HFFc6 (cell line): Measurements from ENCODE around the gene TXNRD1. TPM values are rescaled to one million over a fixed set of nuclear protein-coding genes. Genes with fewer than 3 reads are reported as not detected.

Source experiments
- DNase-seq: peaks from one replicate; pipeline ENCODE4 v3.0.0-alpha.2; 2018
- H3K27ac Mint-ChIP-seq: 2 replicates; pipeline ENCODE4 v1.8.0; 2020; ENCODE audit warnings: mild to moderate bottlenecking, mixed read lengths
- H3K27me3 Mint-ChIP-seq: 2 replicates; pipeline ENCODE4 v1.8.0; 2021; ENCODE audit warnings: mild to moderate bottlenecking, moderate library complexity, mixed read lengths; ENCODE audit not compliant: insufficient read depth
- H3K36me3 Mint-ChIP-seq: 2 replicates; pipeline ENCODE4 v1.8.0; 2021; ENCODE audit warnings: low read depth, mixed read lengths
- H3K4me1 Mint-ChIP-seq: 2 replicates; pipeline ENCODE4 v1.8.0; 2020; ENCODE audit warnings: low read depth, mixed read lengths
- H3K4me3 Mint-ChIP-seq: 2 replicates; pipeline ENCODE4 v1.8.0; 2020; ENCODE audit warnings: mild to moderate bottlenecking, moderate library complexity, mixed read lengths
- H3K9me3 Mint-ChIP-seq: 2 replicates; pipeline ENCODE4 v1.8.0; 2020; ENCODE audit warnings: mild to moderate bottlenecking, mixed read lengths
- total RNA-seq, 6 experiments: library from RNA; stranded (reverse); fragmentation: NEBNext Ultra II Directional; extraction: Animal tissue kit (Norgen Biotek cat#: 25700); gene quantifications; 2 replicates in 1 of 6; 3 replicates in 5 of 6; pipeline ENCODE4 v1.2.3, GENCODE V29; 2021
- TF ChIP-seq, protein P1 (sequence below): fragments of 200-600 bp; sonication (generic); IDR thresholded peaks from 2 replicates; pipeline ENCODE4 v1.5.0; 2021; ENCODE audit warnings: antibody characterized with exemption, mild to moderate bottlenecking

Gene TXNRD1
- total RNA-seq, 6 experiments from 2014 or later: 468 to 851 (median 784) TPM

DNA sequence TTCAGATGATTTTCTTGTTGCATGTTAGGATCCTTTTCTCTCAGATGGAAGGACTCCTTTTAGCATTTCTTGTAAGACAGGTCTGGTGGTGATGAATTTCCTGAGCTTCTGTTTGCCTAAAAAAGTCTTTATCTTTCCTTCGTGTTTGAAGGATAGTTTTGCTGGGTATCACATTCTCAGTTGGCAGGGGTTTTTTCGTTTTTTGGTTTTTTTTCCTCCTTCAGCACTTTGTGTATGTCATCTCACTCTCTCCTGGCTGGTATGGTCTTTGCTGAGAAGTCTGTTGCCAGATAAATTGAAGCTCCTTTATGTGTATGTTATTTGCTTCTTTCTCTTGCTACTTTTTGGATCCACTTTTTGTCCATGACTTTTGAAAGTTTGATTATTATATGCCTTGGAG, 15.6 kb upstream of the TXNRD1 start:
- no peak for DNase-seq
- Mint-ChIP-seq H3K36me3 (peaks cover 13% of the 10 kb centered on the region), H3K9me3 (peaks cover 14% of the 10 kb centered on the region), H3K27ac (no peak overlapping the region), H3K27me3 (no peaks in the 10 kb centered on the region; the same call in none of the 2 replicates), H3K4me3 (no peak overlapping the region), H3K4me1 (peaks cover 34% of the 10 kb centered on the region)
- TF ChIP-seq, protein P1, sequence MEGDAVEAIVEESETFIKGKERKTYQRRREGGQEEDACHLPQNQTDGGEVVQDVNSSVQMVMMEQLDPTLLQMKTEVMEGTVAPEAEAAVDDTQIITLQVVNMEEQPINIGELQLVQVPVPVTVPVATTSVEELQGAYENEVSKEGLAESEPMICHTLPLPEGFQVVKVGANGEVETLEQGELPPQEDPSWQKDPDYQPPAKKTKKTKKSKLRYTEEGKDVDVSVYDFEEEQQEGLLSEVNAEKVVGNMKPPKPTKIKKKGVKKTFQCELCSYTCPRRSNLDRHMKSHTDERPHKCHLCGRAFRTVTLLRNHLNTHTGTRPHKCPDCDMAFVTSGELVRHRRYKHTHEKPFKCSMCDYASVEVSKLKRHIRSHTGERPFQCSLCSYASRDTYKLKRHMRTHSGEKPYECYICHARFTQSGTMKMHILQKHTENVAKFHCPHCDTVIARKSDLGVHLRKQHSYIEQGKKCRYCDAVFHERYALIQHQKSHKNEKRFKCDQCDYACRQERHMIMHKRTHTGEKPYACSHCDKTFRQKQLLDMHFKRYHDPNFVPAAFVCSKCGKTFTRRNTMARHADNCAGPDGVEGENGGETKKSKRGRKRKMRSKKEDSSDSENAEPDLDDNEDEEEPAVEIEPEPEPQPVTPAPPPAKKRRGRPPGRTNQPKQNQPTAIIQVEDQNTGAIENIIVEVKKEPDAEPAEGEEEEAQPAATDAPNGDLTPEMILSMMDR: no peak

DNA sequence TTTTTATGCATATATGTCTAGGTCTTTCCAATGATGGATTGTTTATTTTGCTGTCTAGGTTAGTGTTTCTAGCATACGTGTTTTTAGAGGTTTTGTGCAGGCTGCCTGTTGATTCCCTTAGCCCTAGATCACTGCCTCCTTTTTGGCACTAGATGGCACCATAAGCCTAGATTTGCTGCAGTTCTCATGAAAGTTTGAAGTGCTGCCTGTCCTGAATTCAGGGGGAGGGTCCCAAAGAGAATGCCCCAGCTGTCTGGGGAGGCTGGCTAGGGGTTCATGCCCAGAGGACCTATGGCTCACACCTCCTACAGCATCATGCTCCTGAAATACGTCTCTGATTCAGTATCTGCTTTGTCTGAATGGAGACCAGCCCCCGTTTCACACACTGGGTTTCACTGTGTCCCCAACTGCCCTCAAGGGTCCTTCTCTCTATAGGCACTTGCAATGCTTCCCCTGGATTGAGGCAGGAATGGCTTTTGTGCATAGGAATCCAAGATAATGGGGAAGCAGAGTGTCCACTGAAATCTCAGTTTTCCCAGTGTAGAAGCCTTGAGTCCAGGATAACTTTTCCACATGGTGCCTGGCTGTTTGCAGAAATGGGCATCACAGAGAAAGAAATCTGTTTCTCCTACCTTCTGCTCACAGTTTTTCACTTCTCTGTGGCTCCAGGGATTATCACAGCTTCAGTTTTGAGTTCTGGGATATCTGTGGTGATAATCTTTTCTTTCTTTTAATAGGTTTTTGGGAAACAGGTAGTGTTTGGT, 14.2 kb upstream of the TXNRD1 start:
- H3K27me3 Mint-ChIP-seq: no peaks in the 10 kb centered on the region; the same call in none of the 2 replicates
- peaks cover 29% of the 10 kb centered on the region for H3K4me1 Mint-ChIP-seq
- TF ChIP-seq, protein P1: peak; percentile 87
- H3K9me3 Mint-ChIP-seq: peaks cover 14% of the 10 kb centered on the region
- H3K4me3 Mint-ChIP-seq: no peak overlapping the region
- DNase-seq: peak; percentile 54
- no peak overlapping the region; the same call in 1 of the 2 replicates for H3K27ac Mint-ChIP-seq
- peaks cover 13% of the 10 kb centered on the region for H3K36me3 Mint-ChIP-seq

DNA sequence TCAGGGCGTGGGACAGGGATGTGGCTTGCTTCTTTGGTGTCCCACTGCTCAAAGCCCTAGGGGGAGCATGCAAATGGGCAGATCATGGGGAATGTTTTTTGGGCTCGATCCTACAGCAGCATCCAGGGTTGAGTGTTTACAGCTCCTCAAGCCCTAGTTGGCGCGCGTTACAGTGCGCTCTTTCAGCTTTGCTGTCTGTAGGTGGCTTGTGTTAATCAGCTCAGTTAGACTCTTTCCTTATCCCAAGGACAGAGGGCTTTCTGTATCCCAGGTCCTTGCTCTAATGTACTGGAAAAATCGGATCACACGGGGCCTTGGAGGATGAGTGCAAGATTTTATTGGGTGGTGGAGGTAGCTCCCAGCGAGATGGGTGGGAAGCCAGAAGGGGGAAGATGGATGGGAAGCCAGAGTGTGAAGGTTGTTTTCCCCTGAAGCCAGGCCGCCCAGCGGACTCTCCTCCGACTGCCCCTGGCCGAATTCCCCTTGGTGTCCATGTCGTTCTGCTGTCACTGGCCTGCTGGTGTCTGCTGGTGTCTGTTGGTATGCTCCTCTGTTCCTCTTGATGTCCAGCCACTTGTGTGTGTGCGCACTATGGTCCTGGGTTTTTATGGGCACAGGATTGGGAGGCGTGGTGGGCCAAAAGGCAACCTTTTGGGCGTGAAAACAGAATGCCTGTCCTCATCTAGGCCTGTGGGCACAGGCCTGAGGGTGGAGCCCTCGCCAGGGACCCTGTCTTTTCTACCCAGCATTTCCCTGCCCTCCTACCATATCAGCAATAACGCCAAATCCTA, 10.7 kb upstream of the TXNRD1 start:
- TF ChIP-seq, protein P1: no peak
- Mint-ChIP-seq H3K9me3 (peaks cover 12% of the 10 kb centered on the region), H3K4me1 (peaks cover 25% of the 10 kb centered on the region), H3K27me3 (peaks cover 5% of the 10 kb centered on the region; the same call in 1 of the 2 replicates), H3K36me3 (peaks cover 12% of the 10 kb centered on the region), H3K4me3 (no peak overlapping the region), H3K27ac (no peak overlapping the region)
- DNase-seq: no peak

DNA sequence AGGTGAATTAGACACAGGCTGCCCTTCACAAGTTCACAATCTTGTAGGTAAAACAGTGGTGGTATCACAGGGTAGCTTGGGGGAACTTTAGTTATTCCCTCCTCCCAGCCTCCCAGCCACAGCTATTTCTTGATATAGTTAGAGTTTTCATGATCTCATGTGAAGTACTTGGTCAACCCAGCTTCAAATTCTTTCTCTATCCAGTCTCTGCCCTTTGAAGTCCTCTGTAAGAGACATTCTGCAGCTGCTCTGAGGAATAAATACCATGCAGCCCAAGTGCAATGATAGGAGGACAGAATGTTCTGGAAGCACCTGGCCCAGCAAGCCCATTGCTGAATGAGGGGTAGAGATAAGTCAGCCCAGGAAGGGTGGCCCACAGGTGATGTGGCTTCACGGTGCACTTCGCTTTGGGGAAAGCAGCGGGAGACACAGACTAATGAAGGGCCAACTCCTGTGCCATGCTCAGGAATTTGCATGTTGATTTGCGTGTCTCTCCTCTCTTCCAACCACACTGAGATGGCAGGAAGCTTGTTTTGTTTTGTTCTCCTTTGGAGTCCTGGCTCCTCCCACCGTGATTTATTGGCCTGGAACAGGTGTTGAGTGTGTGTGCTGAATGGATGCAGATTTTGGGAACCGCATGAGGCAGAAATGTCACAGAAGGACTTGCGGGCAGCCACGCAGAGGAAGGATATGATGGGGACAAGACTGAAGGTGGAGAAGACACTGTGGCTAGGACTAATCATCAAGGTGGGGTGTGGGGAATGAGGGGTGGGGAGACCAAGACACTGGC, 8.0 kb upstream of the TXNRD1 start:
- H3K4me3 Mint-ChIP-seq: no peak overlapping the region

DNA sequence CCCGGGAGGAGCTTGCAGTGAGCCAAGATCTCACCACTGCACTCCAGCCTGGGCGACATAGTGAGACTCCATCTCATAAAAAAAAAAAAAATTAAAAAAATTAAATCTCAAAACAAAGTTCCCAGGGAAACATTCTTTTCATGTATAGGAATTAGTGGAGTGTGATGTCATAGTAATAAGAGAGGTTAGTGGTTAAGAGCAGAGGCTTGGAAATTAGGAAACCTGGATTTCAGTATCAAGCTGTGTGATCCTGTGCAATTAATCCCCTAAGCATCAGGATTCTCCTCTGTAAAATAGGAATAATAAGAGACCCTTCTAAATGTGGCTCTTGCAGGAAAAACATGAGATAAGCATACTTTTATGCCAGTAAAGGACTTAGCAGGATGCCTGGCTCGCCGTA, 3.1 kb upstream of the TXNRD1 start:
- Mint-ChIP-seq H3K27me3 (peaks cover 3% of the 10 kb centered on the region), H3K4me1 (peaks cover 35% of the 10 kb centered on the region), H3K9me3 (no peaks in the 10 kb centered on the region), H3K27ac (no peak overlapping the region), H3K36me3 (peaks cover 5% of the 10 kb centered on the region; the same call in 1 of the 2 replicates), H3K4me3 (no peak overlapping the region)
- TF ChIP-seq, protein P1: no peak
- DNase-seq: no peak

More for the DNA sequence above, 8.0 kb upstream of the TXNRD1 start:
- Mint-ChIP-seq H3K27ac (no peak overlapping the region), H3K9me3 (no peaks in the 10 kb centered on the region), H3K4me1 (peaks cover 14% of the 10 kb centered on the region), H3K36me3 (no peaks in the 10 kb centered on the region), H3K27me3 (peaks cover 6% of the 10 kb centered on the region)
- TF ChIP-seq, protein P1: no peak
- no peak for DNase-seq
